Prostate gland (tissue), 2 donors: ENCODE measurements around the gene TGFBR3.

Experiments
- CTCF ChIP-seq, 4 experiments: fragments of 200-600 bp in 2 of 4; fragments of 450-650 bp in 2 of 4; sonication (generic) in 2 of 4; IDR thresholded peaks; 1 replicate in 3 of 4; 2 replicates in 1 of 4; pipeline ENCODE4 v1.5.1; 2016 to 2019; ENCODE audit warnings: antibody characterized with exemption in 4 of 4, mild to moderate bottlenecking in 2 of 4, moderate library complexity in 2 of 4
- POLR2AphosphoS5 ChIP-seq: sonication (generic); formaldehyde crosslinking; IDR thresholded peaks from one replicate; pipeline ENCODE4 v1.6.1; 2017; ENCODE audit warnings: antibody characterized with exemption

DNA sequence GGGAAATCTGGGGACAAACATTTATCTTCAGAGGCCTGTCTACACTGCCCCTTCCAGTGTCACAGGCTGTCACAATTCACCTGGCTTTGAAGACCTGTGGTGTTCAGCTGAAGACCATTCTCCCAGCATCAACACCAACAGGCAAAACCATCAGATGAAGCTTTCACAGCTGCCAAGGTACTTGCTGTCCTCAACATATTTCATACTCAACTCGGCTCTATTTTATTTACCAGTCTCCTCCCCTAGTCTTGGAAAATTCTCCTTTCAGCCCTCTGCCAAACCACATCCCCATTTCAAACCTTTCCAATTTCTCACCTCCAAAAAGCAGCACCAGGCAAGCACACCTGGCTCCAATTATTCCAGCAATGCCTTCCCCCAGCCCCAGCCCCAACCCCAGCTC lies 108.8 kb downstream of the TGFBR3 start:
- TF ChIP-seq CTCF (IDR thresholded peaks at IDR 0.05) (no peak), POLR2AphosphoS5 (peak; percentile 32)
